ENCODE results near the gene MGAT4C.
"Not testable (repeated sequence)": the region's sequence is repeated elsewhere in the genome, so short reads cannot be mapped to it uniquely, and the experiment has no call there.

MGAT4C gene

DNA sequence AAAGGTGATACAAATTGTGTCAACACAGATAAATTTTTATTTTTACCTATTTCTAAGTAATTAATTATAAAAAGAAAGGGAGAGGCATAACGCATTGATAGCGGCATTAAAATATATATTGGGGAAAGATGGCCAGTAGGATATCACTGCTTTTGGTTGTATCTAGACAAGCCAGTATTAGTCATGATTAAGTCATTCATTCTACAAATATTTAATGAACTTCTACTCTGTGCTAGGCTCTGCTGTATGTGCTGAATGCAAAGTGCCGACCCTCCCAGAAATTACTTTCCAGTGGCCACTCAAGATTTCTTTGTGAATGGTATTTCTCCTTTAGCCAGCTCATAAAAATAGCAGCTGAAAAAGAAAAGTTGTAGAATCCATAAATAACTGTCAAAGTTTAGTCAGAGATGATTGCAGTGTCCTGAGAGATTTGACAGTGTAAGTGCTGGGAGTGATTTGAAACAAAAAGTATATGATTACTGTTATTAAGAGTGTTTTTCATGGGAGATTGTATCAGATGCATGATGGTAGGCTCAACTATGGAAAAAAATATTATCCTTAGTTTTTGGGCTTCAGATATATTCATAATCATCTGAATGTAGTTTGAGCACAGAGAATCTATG is 133.2 kb downstream of the MGAT4C start:
- no peak for DNase-seq

DNA sequence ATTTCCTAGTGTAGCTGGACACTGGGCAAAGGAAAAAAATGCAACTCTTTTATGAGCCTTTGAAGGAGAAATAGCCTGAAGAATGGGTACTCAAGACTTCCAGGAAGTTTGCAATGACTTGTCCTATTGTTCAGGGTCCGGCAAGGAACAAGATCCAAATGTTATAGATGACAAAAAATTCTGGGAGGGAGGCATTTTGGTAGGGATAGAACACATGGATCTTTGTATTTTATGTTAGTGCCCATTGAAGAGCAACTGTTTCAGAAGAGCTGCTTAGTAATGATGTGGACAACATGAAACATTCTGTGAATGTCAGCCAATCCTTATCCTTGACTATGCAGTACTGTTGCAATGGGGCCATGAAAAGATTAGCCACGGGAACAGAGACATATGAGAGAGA is 138.0 kb downstream of the MGAT4C start:
- no peak for DNase-seq

DNA sequence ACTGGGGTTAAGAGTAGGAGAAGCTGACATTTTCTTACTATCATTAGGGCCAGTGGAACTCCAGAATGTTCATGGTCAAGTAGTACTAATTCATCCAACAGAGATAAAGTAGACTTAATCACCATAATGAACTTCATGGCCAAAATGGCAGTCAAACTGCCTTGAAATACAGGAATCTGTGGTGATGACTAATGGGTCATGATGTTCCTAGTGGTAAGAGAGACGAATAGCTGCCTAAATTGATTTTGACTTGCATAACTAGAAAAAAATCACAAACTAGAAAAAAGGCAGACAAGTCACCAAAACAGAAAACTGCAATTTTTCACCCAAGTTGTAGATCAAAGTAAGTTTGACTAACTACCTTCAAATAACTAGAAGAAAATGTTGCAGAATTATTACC is 138.5 kb downstream of the MGAT4C start:
- no peak for DNase-seq

DNA sequence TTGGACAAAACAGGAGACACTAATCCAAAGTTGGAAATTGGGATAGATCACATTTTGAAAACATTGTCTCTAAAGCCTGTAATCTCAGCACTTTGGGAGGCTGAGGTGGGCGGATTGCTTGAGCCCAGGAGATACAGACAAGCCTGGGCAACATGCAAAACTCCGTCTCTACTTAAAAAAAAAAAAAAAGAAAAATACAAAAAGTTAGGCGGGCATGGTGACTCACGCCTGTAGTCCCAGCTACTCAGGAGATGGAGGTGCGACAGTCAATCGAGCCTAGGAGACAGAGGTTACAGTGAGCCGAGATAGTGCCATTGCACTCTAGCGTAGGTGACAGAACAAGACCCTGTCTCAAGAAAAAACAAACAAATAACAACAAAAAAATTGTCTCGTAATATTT is 152.1 kb downstream of the MGAT4C start:
- no peak for DNase-seq

DNA sequence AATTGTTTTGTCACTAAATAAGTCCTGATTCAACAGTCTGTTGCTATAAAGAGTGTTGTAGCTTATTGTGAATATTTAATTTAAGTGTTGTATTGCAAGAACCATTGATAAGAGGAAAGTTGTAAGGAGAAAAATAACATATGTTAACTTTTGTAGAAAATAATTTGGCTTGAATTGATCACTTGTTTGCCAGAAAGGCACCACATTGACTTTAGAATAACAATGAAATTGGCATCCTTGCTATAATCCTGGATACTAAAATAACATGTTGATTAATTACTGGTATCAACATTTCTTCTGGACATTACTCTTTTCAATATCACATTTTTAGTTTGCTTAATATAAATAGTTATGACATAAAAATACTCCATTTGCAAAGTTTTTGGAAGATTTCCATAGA is 159.0 kb downstream of the MGAT4C start:
- no peak for DNase-seq

DNA sequence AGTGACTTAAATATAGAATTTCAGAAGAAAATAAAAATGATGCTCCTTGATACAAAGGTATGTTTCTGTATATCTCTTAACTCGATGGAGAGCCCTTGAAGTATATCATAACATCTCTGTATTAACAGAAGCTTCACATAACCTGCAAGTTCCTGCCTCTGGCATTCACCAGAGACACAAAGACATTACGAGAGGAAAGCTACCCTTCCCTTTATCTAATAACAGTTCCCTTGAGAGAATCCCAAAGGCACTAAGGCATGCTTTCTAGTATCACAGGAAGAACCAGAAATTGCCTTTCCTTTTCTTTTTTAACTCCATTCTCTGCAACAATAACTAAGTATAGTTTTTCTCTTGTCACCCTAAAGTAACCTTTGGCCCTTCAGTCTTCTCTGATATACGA is 164.5 kb downstream of the MGAT4C start:
- no peak for DNase-seq

DNA sequence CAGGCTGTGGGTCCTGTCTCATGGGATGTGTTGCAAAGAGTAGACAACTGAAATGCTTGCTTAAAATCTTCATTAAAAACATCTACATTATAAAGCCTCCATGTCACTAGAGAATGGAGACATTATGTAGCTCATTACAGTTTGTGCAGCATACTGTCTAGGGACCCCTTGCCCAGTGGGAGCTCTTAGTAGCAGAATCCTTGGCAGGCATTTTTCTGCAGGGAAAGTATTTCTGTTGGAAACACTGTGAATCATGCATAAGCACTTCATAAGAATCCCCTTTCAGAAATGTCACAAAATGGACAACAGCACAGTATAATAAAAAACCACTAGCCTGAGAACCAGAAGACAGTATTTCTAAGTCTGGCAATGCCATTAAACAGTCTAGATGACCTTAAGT is 174.3 kb downstream of the MGAT4C start:
- no peak for DNase-seq

DNA sequence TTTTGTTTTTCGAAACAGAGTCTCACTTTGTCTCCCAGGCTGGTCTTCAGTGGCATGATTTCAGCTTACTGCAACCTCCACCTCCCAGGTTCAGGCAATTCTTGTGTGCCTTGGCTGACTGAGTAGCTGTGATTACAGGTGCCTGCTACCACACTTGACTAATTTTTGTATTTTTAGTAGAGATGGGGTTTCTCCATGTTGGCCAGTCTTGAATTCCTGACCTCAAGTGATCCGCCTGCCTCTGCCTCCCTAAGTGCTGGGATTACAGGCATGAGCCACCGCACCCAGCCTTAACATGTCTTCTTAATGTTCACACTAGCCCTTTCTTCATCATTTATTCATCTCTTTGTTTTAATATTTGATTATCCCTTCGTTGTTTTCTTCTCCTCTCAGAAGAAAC is 197.1 kb downstream of the MGAT4C start:
- not testable (repeated sequence) for DNase-seq

DNA sequence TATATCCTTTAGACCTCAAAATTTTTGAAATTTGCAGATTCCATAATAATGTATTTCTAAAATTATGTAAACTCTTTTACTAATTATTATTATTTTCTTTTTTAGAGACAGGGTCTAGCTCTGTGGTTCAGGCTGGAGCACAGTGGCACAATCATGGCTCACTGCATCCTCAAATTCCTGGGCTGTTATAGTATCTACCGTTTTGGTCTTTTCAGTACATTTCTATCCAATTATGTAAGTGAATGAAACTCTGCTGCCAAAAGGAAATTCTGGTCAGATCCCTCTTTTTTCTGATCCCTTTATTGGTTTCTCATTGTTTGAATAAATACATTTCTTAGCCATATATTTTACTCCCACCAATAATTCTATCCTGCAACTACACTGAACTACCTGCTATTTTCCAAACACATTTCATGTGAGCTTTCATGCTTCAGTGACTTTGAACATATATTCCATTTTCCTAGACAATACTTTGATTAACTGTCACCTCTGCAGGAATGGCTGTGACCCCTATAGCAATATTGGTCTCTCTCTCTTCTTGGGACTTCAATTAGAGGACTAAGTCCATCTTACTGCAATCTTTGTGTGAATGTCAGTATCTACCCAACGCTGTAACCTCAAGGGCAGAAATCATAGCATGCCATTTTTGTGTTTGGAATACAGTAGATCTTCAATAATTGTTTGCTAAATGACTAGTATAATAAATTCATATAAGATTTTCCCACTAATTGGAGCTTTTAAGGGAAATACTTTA is 198.9 kb downstream of the MGAT4C start:
- no peak for DNase-seq

DNA sequence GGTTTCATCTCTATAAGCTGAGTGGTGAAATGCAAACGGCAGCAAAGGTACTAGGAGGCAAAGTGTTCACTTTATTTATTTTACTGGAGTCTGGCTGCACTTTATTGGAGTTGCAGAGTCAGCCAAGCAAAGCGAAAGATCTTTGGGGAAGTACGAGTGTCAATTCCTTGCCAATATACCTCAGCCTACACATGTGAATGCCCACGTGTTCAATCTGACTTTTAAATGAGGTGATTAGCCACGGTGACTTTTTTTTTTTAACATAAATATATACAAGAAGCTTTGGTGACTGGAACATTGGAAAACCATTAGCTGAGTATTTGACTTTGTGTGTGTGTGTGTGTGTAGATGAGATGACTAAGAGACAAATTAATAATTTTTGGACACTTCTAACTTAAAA is 203.3 kb downstream of the MGAT4C start:
- DNase-seq, result no peak

DNA sequence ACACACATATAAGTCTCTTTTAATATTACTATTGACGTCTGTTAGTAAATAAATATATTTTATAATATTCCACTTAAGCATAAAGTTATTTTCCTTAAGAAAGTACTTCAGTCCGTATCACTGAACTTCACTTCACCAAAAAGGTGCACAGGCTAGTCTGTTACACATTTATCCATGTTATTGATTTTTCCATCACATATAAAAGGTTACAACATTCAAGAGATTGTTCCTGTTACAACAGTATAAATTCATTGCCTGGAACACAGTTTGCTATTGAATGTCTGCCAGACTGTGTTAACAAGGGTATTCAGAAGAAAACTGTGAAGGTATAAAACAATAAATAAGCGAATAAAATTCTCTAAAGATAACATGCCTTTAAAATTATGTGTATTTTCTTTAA is 206.2 kb downstream of the MGAT4C start:
- DNase-seq, result no peak

DNA sequence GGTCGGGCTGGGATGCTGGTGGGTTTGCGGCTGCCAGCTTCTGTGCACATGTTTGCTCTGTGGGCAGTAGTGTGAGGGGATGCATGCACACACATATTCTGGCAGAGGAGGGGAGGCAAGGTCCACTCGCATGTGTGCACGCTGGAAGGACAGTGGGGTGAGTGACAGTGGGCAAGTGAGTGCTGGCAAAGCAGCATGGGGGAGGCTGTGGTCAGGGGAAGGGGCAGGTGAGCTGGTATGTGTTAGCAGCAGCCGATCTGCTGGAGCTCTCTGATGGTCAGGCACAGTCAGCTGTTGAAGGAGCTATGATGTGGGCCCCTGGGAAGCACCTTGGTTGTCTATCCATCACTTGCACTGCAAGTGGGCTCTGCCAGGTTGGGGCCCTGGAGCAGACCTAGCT is 211.8 kb downstream of the MGAT4C start:
- no peak for DNase-seq

DNA sequence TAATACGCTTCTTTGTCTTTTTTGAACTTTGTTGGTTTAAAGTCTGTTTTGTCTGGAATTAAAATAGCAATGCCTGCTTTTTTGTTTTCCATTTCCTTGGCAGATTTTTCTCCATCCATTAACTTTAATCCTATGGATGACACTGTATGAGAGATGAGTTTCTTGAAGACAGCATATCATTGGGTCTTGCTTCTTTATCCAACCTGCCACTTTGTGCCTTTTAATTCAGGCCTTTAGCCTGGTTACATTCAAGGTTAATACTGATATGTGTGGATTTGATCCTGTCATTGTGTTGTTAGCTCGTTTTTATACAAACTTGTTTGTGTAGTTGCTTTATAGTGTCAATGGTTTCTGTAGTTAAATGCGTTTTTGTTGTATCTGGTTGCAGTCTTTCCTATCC is 214.1 kb downstream of the MGAT4C start:
- DNase-seq, result no peak

DNA sequence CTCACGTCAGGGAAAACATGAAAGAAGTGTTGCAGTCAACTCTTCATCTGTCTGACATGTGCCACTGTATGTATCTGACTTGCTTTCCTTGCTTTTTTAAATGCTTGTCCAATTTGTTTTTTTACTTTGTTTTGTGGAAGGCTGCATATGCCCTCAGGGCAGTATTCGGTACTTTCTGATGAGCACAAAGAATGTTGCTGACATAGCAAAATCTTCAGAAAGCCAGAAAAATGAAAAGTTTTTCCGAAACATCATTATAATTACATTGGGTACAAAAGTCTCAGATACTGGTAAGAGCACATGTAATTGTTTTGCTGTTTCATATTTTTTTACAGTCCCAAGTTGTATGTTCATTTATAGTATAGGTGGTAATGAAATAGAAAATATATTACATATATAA is 237.8 kb downstream of the MGAT4C start:
- DNase-seq, result no peak

DNA sequence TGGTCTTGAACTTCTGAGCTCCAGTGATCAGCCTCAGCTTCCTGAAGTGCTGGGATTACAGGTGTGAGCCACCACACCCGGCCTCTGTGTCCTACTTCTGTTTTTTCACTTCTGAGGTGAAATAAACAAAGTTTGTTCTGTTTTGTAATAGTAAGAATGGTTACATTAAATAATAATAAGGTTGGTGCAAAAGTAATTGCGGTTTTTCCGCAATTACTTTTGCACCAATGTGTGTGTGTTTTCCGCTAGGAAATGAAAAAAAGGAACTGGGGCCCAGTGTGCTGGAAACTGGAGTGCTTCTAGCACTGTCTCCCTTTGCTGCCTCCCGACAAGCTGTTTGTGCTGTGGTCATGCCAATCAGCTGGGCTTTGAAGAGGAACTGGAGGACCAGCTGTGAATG is 241.2 kb downstream of the MGAT4C start:
- DNase-seq, result no peak

DNA sequence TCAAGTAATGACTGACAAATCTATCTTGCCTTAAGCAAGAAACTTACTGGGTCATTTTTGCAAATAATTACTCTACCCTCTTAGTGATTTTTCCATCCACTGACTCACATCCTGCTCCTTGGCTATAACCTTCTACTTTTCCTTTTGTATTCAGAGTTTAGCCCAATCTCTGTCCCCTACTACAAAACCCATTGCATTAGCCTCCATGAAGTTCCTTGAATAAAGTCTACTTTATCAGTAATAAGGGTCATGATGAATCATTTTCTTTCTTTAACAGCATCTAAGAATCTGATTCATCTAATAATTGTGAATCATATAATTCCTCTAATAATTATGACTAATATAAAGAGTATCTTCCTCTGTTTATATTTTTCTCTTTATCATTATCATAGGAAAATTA is 249.5 kb downstream of the MGAT4C start:
- DNase-seq, result no peak

DNA sequence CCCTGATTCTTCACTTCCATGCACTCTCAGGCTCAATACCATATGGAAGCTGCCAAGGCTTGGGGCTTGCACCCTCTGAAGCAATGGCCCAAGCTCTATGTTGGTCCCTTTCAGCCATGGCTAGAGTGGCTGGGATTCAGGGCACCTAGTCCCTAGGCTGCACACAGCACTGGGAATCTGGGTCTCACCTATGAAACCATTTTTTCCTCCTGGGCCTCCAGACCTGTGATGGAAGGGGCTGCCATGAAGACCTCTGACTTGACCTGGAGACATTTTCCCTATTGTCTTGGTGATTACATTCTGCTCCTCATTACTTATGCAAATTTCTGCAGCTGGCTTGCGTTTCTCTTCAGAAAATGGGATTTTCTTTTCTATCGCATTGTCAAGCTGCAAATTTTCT is 258.1 kb downstream of the MGAT4C start:
- no peak for DNase-seq

DNA sequence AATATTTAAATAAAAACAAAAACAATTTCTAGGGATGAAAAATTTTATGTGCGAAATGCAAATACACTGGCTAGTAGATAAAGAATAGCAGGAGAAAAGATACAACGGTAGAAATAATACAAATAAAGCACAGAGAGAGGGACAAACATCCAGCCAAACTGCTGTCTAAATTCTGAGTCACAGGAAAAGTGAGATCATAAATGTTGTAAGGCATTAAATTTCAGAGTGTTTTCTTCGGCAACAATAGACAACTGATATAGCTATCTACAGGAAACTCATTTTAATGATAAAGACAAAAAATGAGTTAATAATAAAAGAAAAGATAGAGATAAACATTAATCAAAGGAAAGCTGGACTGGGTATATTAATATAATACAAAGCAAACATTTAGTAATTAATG is 259.9 kb downstream of the MGAT4C start:
- DNase-seq, result no peak

DNA sequence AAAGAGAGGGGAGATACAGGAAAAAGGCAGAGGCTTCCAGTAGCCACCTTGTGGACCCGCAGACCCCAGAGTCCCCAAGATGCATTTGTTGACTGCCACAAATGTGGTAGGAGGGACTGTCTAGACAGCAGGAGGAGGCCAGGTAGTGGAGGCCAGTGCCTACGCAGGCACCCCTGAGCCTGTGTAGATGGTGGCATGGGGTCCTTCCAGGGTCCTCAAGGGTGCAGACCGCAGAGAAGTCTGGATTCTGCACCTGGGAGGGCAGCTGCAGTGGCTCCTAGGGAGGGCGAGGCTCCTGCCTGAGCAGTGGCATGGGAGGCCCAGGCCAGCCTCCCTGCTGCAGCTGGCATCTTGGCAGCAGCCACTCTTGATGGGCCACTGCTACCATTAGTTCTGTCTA is 262.4 kb downstream of the MGAT4C start:
- DNase-seq, result no peak

DNA sequence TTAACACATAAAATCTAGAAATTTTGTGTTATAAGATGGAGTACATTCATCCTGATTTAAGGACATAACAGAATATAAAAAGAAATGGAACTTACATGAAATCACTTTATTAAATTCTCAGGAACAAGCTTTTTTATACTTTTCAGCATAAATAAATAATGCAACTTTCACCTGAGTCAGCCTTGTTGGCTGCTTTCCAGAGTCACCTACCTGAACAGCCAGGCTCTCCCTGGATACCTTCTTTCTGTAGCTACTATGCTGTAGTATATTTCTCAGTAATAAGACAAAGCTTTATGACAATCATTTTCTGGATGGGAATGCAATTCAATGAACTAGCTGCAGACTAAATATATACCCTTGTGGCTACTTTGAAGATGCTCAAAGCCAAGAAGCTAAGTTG is 270.2 kb downstream of the MGAT4C start:
- no peak for DNase-seq

DNA sequence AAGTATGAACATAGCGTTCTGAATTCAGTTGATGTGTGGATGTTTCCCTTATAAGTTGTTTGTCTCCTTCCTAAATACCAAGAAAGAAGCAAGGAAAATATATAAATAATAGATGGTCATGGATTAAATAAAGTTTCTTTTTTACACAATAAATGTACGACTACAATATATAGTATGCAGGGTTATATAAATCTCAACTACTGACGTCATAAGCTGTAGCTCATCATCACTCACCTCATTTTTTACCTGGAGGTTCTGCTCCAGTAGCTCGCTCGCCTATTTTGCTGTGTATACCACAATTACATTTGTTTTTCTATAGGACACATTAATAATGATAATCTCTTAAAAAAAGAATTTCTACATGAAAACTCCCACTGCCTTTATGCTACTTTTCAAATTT is 272.6 kb downstream of the MGAT4C start:
- no peak for DNase-seq

DNA sequence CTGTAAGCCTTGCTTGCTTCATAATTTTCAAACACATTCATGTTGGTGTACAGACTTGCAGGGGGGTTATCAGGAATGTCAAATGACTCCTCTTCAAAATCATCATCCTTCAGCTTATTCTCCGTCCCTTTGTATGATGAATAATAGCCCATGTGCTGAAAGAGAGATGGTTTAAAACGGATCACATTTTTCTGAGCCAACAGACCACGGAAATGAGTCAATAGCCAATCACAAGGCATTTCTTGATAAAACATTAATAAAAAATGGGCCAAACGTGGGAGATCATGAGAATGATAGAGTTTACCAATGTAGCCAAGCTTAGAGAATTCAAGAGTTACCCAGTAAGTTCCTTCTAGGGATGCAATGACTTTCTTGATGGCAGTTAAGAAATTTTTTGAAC is 276.6 kb downstream of the MGAT4C start:
- DNase-seq, result no peak

DNA sequence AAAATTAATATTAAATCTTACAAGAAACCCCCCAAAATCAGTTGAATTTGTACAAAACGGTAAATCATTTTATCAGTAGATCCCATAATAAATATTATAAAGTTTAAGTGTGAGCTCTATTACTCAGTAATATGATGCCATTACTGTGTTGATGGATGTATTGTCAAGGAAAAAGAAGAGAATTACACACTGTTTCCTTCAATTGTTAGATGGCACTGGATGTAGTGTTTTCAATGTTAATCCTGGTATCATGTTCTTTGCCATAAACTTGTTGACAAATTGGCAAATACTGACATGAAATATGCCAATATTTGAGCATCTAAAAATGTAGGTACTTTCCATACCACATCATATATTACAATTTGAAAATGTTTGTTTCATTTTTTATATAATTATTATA is 280.5 kb downstream of the MGAT4C start:
- DNase-seq, result no peak

DNA sequence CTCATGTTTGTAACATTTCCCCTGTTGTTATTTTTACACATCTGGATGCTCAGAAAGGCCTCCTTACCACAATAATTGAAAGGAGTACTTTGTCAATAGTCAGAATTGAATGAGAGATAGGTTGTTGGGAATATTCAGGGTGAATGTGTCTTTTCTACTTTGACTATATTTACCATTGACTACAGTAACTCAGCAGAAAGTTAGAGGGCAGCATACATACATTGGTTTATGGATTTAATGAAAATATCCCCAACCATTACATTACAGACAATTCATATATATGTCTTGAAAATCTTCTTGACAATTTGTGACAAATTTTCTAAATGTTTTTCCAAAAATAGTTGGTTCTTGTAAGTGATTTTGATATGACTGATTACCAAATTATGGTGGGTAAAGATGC is 284.4 kb downstream of the MGAT4C start:
- DNase-seq, result no peak

DNA sequence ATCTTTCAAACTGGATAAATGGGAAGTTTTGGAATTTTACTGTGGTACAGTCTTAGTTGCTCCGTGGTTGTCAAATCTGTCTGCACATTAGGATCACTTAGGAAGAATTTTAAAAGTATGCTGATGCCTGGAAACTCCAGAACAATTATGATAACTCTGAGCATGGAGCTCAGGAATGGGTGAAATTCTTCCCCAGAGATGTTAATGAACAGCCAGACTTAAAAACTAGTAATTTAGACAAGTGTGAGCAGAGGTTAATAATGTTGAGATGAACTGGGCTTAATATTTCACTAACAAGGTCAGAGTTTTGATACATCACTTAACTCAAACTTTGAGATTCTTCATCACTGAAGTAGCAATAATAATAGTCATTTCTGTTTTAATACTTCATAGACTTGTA is 287.6 kb downstream of the MGAT4C start:
- no peak for DNase-seq

Data from NCI-H510A (cell line).